Dermis microvascular lymphatic vessel endothelial cell (primary cell): ENCODE measurements around the gene ZNF132. TPM values are rescaled to one million over a fixed set of nuclear protein-coding genes. Genes with fewer than 3 reads are reported as not detected.
"Not testable (repeated sequence)": the region's sequence is repeated elsewhere in the genome, so short reads cannot be mapped to it uniquely, and the experiment has no call there.

Source experiments
- DNase-seq, 2 donors: peaks; one replicate each; pipeline versions ENCODE4 v3.0.0 to v3.0.0-alpha.2; 2010; ENCODE audit warnings: low read depth in 2 of 2
- total RNA-seq: library from RNA; depleted of rRNA; stranded (reverse); fragments of >200 nt; gene quantifications from 2 replicates; pipeline ENCODE4 v1.2.1, GENCODE V29; 2014

The ZNF132 gene
- total RNA-seq, 1 donor from 2014 or later = 4.1 TPM

GRCh38 chr19:58408152-58409009, 31.6 kb downstream of the ZNF132 start, which contains the start of gene ZNF584:
ZNF584 (plus strand) TSS chr19:58408649; CDS start chr19:58409148, 499 bp downstream.
- peak; percentile 87 to 96 for DNase-seq

- no peak for DNase-seq
These were observed 32.2 kb downstream of the ZNF132 start for GRCh38 chr19:58407658-58408151.

GRCh38 chr19:58406818-58407657, 32.9 kb downstream of the ZNF132 start:
- DNase-seq = no peak

GRCh38 chr19:58403920-58404478, 36.0 kb downstream of the ZNF132 start:
- not testable (repeated sequence) for DNase-seq

GRCh38 chr19:58401840-58402421, 38.0 kb downstream of the ZNF132 start:
- DNase-seq = no peak

GRCh38 chr19:58400916-58401839, 38.8 kb downstream of the ZNF132 start:
- peak; percentile 97 to 100 for DNase-seq

- DNase-seq = no peak
These were observed 39.5 kb downstream of the ZNF132 start for GRCh38 chr19:58400316-58400915.

GRCh38 chr19:58399903-58400302, 40.0 kb downstream of the ZNF132 start:
- DNase-seq = no peak

- DNase-seq = no peak
These were observed 41.4 kb downstream of the ZNF132 start for GRCh38 chr19:58398545-58398944.

- DNase-seq = no peak
These were observed 41.9 kb downstream of the ZNF132 start for GRCh38 chr19:58398087-58398486.

GRCh38 chr19:58397533-58398037, 42.4 kb downstream of the ZNF132 start:
- no peak for DNase-seq

GRCh38 chr19:58396691-58397532, 43.0 kb downstream of the ZNF132 start:
- no peak for DNase-seq

GRCh38 chr19:58395979-58396627, 43.9 kb downstream of the ZNF132 start:
- DNase-seq = no peak

- DNase-seq = no peak
These were observed 44.6 kb downstream of the ZNF132 start, which contains the start of gene RNF225 for GRCh38 chr19:58395220-58395978. RNF225 (plus strand) TSS chr19:58395656; CDS start chr19:58396090, 434 bp downstream.

GRCh38 chr19:58394821-58395219, 45.1 kb downstream of the ZNF132 start:
- DNase-seq = no peak

- no peak for DNase-seq
These were observed 46.3 kb downstream of the ZNF132 start for GRCh38 chr19:58393725-58394033.

- no peak for DNase-seq
These were observed 46.8 kb downstream of the ZNF132 start for GRCh38 chr19:58392945-58393724.
